GM19035 (cell line): ENCODE data around the gene SHC3.
"Not testable (repeated sequence)": the region's sequence is repeated elsewhere in the genome, so short reads cannot be mapped to it uniquely, and the experiment has no call there.

Experiments
- ATAC-seq: cut with Tn5 transposase; IDR thresholded peaks from one replicate; pipeline ENCODE4 v1.9.1; 2021; ENCODE audit not compliant: unreplicated experiment

The SHC3 gene, protein sequence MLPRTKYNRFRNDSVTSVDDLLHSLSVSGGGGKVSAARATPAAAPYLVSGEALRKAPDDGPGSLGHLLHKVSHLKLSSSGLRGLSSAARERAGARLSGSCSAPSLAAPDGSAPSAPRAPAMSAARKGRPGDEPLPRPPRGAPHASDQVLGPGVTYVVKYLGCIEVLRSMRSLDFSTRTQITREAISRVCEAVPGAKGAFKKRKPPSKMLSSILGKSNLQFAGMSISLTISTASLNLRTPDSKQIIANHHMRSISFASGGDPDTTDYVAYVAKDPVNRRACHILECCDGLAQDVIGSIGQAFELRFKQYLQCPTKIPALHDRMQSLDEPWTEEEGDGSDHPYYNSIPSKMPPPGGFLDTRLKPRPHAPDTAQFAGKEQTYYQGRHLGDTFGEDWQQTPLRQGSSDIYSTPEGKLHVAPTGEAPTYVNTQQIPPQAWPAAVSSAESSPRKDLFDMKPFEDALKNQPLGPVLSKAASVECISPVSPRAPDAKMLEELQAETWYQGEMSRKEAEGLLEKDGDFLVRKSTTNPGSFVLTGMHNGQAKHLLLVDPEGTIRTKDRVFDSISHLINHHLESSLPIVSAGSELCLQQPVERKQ

DNA sequence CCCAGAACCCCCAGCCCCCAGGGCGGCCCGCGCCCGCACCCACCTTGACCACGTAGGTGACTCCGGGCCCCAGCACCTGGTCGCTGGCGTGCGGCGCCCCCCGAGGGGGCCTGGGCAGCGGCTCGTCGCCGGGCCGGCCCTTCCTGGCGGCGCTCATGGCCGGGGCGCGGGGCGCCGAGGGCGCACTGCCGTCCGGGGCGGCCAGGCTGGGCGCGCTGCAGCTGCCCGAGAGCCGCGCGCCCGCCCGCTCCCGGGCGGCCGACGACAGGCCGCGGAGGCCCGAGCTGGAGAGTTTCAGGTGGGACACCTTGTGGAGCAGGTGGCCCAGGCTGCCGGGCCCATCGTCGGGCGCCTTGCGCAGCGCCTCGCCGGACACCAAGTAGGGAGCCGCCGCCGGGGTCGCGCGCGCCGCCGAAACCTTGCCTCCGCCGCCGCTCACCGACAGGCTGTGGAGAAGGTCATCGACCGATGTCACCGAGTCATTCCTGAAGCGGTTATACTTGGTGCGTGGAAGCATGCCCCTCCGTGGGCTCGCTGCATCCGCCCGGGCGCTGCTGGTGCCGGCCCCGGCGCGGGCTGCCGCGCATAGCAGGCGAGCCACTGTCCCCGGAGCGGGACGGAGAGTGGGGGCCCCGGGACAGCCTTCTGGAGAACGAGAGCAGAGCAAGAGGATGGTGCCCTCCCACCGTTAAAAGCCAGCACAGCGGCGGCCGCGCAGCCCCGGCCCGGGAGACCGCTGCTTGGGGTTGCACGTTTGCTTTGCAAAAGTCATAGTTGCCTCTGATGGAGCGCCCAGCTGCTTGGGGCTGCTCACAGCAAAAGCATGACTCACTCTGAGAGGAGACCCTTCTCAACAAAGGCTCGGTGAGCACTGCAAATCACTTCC, at the start of gene SHC3:
SHC3 (minus strand) TSS at position 875 of the 886 bp plus-strand sequence; CDS start at position 517, 358 bp downstream.
- ATAC-seq, result no peak

DNA sequence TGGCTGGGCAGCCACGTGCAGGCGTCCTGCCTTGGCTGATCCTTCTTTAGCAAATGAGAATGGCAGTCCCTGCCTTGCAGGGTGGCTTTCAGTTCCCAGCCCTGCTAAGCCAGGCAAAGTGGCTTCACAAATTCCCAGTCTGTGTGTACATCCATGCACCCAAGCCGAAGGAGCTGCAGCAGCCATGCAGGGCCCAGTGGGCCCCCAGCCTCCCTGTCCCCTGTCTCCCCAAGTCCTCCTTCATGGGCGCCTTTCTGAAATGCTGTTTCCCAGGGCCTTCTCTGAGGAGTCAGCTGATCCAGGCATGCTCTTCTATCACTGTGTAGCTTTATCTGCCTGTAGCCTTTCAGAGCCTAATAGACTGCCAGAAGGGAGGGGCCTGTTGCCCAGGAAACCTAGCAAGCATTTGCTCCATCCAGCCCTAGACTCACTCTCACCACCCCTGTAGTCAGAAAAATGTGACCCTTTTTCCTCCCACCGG, 47.4 kb upstream of the SHC3 start:
- ATAC-seq, result no peak

DNA sequence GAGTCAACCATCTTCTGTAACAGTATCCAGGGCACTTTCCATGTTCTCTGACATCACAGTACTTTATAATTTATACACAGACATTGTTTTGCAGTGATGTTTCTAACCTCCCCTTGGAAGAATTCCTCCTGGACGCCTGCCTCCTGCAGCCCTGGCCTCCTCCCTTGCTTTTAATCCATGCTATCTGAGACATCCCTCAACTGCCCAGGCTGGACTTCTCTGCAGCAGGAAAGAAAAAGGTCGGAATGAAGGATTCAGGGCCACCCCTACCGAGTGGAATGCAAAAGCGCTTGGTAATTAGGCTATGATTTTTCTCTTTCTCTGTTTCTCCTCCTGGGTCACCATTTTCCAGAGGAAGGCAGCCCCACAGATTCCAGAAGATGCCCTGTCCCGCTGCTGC, 47.0 kb upstream of the SHC3 start:
- ATAC-seq, result no peak

DNA sequence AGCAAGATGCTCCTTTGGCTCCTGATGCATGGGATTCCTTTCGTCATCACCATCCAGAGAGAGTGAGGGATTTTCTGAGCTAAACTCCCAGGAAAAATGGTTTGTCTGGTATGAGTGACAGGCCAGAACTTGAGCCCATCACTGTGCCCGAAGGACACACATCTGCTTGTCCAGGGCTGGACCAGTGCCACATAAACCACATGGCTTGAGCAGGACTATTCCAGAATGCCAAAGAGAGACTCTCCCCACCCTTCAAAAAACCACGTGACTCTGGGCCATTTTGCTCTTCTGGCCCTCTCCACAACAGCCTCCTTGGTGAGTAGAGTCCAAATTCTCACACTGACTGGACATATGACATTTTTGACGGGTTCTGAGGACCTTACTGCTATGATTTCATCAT, 46.4 kb upstream of the SHC3 start:
- ATAC-seq, result no peak

DNA sequence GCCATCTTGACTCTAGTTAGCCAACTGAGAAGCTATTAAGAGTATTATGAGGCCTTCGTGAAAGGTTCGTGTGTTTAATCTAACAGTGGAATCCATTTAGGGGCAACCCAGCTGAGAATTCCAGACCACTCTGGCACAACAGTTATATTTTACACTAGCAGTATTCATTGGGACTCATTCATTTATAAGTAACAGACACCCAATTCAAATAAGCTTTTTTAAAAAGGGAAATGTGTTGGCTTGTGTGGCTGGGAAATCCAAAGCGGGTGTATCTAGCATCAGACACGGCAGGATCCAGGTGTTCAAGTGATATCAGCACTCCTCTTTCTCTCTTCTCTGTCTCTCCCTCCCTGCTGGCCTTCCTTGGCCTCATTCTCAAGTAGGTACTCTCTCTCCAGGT, 46.0 kb upstream of the SHC3 start:
- no peak for ATAC-seq

DNA sequence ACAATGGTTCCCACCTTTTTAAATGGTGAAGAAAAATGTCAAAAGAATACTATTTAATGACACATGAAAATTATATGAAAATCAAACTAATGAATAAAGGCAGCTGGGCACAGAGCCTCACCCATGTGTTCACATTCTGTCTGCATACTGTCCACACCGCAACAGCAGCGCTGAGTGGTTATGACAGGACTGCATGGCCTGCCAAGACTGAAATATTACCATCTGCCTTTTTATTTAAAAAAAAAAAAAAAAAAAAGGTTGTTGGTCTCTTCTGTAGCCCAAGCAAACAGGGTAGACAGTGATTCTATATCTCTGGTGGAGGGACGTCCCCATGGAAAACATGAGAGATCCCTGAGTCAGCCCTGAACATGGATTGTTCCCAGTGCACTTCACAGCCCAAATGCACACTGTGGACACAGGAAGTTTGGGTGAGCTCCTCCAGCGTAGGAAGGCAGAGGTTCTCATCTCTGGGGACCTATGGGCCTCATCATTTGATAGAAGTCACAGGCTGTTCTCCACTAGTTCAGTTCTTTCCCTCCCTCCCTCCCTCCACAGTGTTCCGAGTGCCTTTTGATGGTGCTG, 44.9 kb upstream of the SHC3 start:
- no peak for ATAC-seq

DNA sequence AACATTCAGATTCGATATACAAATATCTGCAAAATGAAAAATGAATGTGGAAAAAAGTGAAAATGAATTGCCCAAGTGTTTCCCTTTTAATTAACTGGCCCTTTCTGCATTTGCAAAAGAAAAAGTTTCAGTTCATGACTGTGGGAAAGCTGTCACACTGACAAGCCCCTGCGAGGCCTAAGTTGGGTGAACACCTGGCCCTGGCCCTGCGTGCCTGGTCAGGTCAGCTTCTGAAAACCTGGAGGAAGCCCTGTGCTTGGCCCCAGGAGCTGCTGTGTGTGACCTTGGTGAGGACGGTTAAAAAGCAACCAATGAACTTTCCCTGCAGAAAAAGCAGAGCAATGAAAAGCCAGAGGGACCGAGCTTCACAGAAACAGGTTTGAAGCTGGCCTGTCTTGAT, 41.0 kb upstream of the SHC3 start:
- no peak for ATAC-seq

DNA sequence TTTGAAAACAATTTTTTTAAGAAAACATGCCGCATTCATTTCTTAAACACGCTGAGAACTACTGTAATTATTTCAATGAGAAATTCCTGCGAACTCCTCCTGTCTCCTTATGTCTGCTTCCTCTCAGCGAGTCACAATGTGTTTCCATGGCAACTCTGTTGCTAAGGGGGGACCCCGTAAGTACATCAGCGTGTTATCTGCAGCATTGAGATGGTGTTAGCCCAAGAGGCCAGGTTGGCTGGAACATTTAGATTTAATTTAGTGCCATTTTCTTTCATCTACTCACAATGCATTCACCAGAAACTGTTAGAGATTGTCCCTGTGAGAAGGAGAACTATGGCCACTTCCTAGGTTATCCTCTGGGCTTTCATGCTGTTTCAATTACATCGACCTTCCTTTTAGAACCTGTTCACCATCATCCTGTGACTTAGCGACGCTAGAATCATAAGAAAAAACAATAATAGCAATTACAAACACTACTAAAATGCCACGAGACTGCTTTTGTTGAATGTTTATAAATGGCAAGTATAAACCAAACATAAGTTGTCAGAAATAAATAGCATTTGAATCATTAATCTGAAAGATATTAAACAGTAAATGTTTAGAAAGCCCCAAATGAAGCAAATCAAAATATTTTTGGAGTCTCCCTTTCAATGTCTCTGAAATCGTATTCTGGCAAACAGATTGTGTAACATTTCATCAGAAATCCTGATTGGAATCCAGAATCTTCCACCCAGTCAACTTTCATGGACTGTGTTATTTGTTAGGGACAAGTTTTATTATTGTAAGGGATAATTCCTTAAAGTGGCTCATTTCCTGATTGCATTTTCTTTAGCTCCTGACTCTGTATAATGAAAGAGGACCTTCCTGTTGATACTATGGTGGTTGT, 39.7 kb upstream of the SHC3 start:
- ATAC-seq, result no peak

DNA sequence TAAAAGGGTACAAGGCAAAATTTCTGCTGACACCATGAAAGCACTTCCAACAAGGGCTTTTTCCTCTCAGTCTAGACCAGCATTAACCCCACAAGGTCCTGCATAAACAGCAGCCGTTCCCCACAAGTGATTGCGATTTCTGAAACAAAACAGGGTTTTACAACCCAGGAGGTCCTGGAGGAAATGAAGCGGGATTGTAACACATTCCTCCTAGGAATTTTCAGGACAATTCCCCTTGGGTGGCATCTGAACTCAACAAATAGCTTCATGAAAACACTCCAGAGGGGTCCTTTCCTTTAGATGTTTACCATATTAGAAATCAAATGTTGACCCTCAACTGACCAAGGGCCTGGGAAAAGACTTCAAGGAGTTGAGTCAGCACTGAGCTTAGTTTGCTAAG, 36.7 kb upstream of the SHC3 start:
- no peak for ATAC-seq

DNA sequence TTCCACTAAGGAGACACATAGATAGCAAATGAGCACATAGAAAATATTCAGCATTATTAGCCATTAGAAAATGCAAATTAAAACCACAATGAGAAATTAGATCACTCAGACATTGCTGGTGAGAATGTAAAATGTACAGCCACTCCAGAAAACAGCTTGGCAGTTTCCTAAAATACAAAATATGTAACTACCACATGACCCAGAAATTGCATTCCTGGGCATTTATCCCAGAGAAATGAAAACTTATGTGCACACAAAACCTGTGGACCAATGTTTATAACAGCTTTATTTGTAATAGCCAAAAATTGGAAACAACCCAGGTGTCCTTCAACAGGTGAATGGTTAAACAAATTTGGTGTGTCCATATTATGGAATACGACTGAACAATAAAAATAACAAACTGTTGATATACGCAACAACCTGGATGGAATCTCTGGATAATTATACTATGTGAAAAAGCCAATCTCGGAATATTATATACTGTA, 34.8 kb upstream of the SHC3 start:
- ATAC-seq, result no peak

DNA sequence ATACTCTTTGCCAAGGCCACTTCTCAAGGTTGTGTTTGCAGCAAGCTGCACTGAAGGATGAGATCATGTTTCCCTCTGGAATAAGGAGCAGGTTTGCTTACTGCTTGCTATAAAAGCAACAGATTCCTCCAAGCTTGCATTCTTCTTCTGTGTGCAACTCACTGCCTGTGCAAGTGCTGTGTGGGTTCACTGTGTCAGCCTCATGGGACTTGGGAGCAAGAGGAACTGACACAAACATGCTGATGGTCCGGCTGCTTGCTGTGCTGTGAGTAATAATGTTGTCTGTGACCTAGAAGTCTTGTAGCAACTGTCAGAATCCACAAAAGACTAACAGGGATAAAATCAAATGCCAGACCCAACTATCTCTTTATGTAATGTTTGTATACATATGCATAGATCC, 33.6 kb upstream of the SHC3 start:
- no peak for ATAC-seq

DNA sequence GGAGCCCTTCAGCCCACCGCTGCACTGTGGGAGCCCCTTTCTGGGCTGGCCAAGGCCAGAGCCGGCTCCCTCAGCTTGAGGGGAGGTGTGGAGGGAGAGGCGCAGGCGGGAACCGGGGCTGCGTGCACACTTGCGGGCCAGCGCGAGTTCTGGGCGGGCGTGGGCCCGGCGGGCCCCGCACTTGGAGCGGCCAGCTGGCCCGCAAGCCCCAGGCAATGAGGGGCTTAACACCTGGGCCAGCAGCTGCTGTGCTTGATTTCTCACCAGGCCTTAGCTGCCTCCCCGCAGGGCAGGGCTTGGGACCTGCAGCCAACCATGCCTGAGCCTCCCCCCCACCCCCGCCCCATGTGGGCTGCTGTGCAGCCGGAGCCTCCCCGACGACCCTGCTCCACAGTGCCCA, 30.7 kb upstream of the SHC3 start:
- ATAC-seq, result not testable (repeated sequence)

DNA sequence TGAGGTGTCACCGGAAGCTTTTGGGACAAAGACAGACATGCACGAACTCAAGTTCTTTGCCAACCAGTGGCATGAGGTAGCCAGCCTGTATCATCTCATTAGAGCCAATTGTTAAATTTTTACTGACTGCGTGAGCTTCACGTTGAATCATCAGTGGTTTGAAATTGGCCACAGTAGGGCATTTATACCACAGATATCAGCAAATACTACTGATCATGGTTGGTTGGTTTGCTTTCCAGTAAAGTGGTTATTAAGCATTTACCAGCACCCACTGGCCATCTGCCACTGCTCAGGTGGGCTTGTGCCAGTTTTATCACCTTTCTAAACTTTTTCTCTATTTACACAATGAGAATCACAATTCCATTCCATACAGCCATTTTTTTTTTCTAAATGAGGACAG, 28.4 kb upstream of the SHC3 start:
- ATAC-seq, result no peak

DNA sequence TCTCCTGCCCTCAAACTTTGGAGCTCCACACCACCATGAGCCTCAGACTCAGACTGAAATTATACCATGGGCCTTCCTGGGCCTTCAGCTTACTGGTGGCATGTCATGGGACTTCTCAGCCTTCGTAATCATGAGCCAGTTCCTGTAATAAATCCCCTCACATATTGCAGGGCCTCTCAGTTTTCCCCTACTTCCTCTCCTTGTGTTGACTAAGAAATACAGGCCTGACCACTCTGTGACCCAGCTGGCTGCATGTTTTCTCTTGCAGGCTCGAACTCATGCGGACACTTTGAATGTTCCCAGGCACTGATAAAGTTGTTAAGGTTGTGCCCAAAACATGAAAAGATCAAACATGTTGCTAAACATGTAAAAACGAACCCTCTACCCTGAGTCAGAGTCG, 26.2 kb upstream of the SHC3 start:
- ATAC-seq, result no peak

DNA sequence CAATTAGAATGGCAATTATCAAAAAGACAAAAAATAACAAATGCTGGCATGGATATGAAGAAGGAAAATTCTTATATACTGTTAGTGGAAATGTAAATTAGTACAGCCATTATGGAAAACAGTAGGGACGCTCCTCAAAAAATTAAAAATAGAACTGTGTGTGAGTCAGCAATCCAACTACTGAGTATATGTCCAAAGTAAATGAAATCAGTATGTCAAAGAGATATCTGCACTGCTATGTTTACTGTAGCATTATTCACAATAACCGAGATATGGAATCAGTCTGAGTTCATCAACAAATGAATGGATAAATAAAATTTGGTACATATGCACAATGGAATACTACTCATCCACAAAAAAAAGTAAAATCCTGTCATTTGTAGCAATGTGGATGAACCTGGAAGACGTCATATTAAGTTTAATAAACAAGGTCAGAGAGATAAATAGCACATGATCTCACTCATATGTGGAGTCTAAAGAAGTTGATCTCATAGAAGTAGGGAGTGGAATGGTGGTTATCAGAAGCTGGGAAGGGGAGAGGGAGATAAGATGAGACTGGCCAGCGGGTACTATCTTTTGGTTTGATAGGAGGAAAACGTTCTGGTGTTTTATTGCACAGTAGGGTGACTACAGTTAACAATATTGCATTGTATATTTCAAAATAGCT, 16.6 kb upstream of the SHC3 start:
- no peak for ATAC-seq

DNA sequence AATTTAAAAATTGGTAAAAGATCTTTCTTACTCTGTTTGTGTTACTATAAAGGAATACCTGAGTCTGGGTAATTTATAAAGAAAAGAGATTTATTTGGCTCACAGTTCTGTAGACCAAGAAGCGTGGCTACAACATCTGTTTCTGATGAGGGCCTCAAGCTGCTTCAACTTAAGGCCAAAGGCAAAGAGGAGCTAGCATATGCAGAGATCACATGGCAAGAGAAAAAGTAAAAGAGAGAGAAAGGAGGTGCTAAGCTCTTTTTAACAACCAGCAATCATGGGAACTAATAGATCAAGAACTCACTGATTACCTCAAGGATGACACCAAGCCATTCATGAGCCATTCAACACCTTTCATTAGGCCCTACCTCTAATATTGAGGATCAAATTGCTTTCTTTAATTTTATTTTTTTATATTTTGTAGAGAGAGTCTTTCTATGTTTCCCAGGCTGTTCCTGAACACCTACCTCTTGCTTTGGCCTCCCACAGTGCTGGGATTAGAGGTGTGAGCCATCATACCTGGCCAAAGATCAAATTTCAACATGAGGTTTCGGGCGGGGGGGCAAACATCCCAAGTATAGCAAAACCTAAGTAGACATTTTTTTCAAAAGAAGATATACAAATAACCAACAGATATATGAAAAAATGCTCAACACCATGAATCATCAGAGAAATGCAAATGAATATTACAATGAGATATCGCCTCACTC, 16.0 kb upstream of the SHC3 start:
- no peak for ATAC-seq

DNA sequence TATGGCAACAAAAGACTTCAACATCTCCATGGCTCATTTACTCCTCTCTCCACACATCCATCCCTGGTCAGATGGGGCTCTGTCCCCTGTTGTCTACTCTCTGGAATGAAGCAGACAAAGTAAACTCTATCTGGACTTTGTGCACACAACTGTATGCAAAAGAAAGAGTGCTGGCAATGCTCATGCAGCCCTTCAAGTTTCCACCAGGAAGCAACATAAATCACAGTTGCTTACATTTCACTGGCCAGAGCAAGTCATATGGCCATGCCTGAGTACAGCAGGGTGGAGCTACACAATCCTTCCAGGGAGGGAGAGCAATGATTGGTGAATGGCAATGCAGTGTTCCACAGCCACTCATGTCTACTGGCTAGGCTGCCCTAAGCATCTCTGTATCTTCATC, 12.4 kb upstream of the SHC3 start:
- no peak for ATAC-seq

DNA sequence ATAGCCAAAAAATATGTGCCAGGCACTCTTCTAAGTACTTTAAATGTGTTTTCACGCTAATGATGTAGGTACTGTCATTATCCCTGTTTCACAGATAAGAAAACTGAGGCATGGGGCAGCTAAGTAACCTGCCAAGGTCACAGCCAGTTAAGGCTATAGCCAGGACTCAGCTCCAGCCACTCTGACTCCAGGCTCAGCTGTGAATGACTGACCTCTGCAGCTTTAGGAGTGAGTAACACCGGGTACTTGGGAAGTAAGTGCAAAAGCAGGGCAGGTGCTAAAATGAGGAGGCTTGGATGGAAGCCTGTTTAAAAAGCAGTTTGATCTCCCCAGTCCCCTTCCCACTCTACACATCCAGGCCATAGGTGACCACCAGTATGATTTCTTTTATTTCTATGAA, 10.6 kb upstream of the SHC3 start:
- ATAC-seq, result no peak

DNA sequence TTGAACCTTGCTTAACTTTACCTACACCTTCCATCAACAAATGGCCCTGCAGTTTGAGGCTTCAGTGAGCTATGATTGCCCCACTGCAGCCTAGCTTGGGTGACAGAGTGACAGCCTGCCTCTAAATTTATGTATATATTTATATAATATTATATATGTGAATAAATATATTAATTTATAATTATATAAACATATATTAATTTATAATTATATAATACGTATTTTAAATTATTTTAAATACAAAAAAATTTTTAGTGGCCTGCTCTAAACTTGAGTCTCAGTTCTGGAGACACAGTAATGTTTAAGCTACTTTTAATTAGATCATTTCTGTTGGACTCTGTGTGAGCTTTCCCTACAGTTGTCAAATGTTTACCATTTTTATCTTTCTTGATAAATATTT, 9.3 kb upstream of the SHC3 start:
- no peak for ATAC-seq
